Nephron progenitor cell (in vitro differentiated cells): ENCODE data around the gene RSPO3.

Experiments used
- DNase-seq: peaks from one replicate; pipeline ENCODE4 v3.0.0; 2021
- H3K27ac Mint-ChIP-seq: 2 replicates; pipeline ENCODE4 v1.8.0; 2021; ENCODE audit warnings: mild to moderate bottlenecking, moderate library complexity, mixed read lengths
- H3K27me3 Mint-ChIP-seq: 2 replicates; pipeline ENCODE4 v1.8.0; 2021; ENCODE audit warnings: mild to moderate bottlenecking, low read depth, mixed read lengths; ENCODE audit not compliant: poor library complexity
- H3K36me3 Mint-ChIP-seq: 2 replicates; pipeline ENCODE4 v1.8.0; 2021; ENCODE audit warnings: low read depth, mixed read lengths
- H3K4me1 Mint-ChIP-seq: 2 replicates; pipeline ENCODE4 v1.8.0; 2021; ENCODE audit warnings: mixed read lengths
- H3K4me3 Mint-ChIP-seq: 2 replicates; pipeline ENCODE4 v1.8.0; 2021; ENCODE audit warnings: mild to moderate bottlenecking, moderate library complexity, mixed read lengths
- H3K9me3 Mint-ChIP-seq: 2 replicates; pipeline ENCODE4 v1.8.0; 2021; ENCODE audit warnings: mild to moderate bottlenecking, moderate library complexity, mixed read lengths
- CTCF ChIP-seq: fragments of 200-600 bp; sonication (generic); IDR thresholded peaks from 2 replicates; pipeline ENCODE4 v1.5.0; 2021; ENCODE audit warnings: antibody characterized with exemption

The RSPO3 gene

GRCh38 chr6:127164036-127164435 is 45.6 kb downstream of the RSPO3 start:
- Mint-ChIP-seq H3K4me1 (peaks cover 34% of the 10 kb centered on the region), H3K4me3 (peak overlapping the region; percentile 2), H3K27me3 (no peaks in the 10 kb centered on the region), H3K9me3 (peaks cover 33% of the 10 kb centered on the region), H3K36me3 (peaks cover 82% of the 10 kb centered on the region), H3K27ac (peak overlapping the region; percentile 85)
- no peak for DNase-seq
- TF ChIP-seq CTCF: no peak

GRCh38 chr6:127164565-127164964 is 46.1 kb downstream of the RSPO3 start:
- peaks cover 34% of the 10 kb centered on the region for H3K9me3 Mint-ChIP-seq
- H3K27me3 Mint-ChIP-seq: no peaks in the 10 kb centered on the region
- H3K36me3 Mint-ChIP-seq: peaks cover 82% of the 10 kb centered on the region
- no peak for TF ChIP-seq CTCF
- H3K27ac Mint-ChIP-seq: peak overlapping the region; percentile 85
- DNase-seq: no peak
- H3K4me3 Mint-ChIP-seq: no peak overlapping the region
- H3K4me1 Mint-ChIP-seq: peaks cover 34% of the 10 kb centered on the region

GRCh38 chr6:127173156-127173940 is 54.9 kb downstream of the RSPO3 start:
- H3K27me3 Mint-ChIP-seq: no peaks in the 10 kb centered on the region
- H3K27ac Mint-ChIP-seq: peak overlapping the region; percentile 64
- peaks cover 49% of the 10 kb centered on the region for H3K4me1 Mint-ChIP-seq

GRCh38 chr6:127176146-127176545 is 57.7 kb downstream of the RSPO3 start:
- Mint-ChIP-seq H3K9me3 (peaks cover 9% of the 10 kb centered on the region), H3K36me3 (peaks cover 34% of the 10 kb centered on the region), H3K27me3 (no peaks in the 10 kb centered on the region), H3K4me3 (no peak overlapping the region), H3K27ac (no peak overlapping the region), H3K4me1 (peaks cover 49% of the 10 kb centered on the region)
- no peak for DNase-seq
- no peak for TF ChIP-seq CTCF

More at GRCh38 chr6:127173156-127173940, 54.9 kb downstream of the RSPO3 start:
- no peak for TF ChIP-seq CTCF
- peaks cover 9% of the 10 kb centered on the region for H3K9me3 Mint-ChIP-seq
- no peak overlapping the region for H3K4me3 Mint-ChIP-seq
- no peak for DNase-seq
- H3K36me3 Mint-ChIP-seq: peaks cover 26% of the 10 kb centered on the region

- H3K27ac Mint-ChIP-seq: peak overlapping the region; percentile 77
- no peak overlapping the region for H3K4me3 Mint-ChIP-seq
- DNase-seq: no peak
- TF ChIP-seq CTCF: no peak
- H3K4me1 Mint-ChIP-seq: peaks cover 44% of the 10 kb centered on the region
- H3K36me3 Mint-ChIP-seq: peaks cover 45% of the 10 kb centered on the region
- H3K27me3 Mint-ChIP-seq: no peaks in the 10 kb centered on the region
- peaks cover 16% of the 10 kb centered on the region for H3K9me3 Mint-ChIP-seq
These were observed 58.8 kb downstream of the RSPO3 start for GRCh38 chr6:127177030-127177922.
